Peyer's patch (tissue), 4 donors: ENCODE data around the gene HLTF. TPM values are rescaled to one million over a fixed set of nuclear protein-coding genes. Genes with fewer than 3 reads are reported as not detected.

ENCODE experiments used
- DNase-seq, 3 donors: peaks; one replicate each; pipeline ENCODE4 v3.0.0-alpha.2; 2017 to 2019
- H3K27ac ChIP-seq, 4 donors: fragments of 200-600 bp; sonication (generic); one replicate each; pipeline ENCODE4 v1.5.1; 2016 to 2019
- H3K27me3 ChIP-seq, 2 donors: fragments of 200-600 bp; sonication (generic); one replicate each; pipeline ENCODE4 v1.5.1; 2019
- H3K36me3 ChIP-seq, 3 donors: fragments of 200-600 bp; sonication (generic); one replicate each; pipeline ENCODE4 v1.5.1; 2016 to 2019
- H3K4me1 ChIP-seq, 4 donors: fragments of 200-600 bp; sonication (generic); one replicate each; pipeline ENCODE4 v1.5.1; 2016 to 2019
- H3K4me3 ChIP-seq, 4 donors: fragments of 200-600 bp; sonication (generic); 1 replicate in 3 of 4; 2 replicates in 1 of 4; pipeline ENCODE4 v1.5.1; 2016 to 2019; ENCODE audit warnings: mild to moderate bottlenecking in 1 of 4
- H3K9me3 ChIP-seq, 4 donors: fragments of 200-600 bp; sonication (generic); one replicate each; pipeline ENCODE4 v1.5.1; 2016 to 2019; ENCODE audit warnings: mild to moderate bottlenecking in 1 of 4
- CTCF ChIP-seq, 6 experiments: fragments of 450-650 bp in 4 of 6; fragments of 200-600 bp in 2 of 6; sonication (generic) in 1 of 6; IDR thresholded peaks; one replicate each; pipeline ENCODE4 v1.5.1; 2017 to 2019; ENCODE audit warnings: antibody characterized with exemption in 6 of 6, mild to moderate bottlenecking in 3 of 6, moderate library complexity in 1 of 6
- POLR2A ChIP-seq, 2 donors: fragments of 450-650 bp; IDR thresholded peaks; one replicate each; pipeline ENCODE4 v1.5.1; 2017; ENCODE audit warnings: antibody characterized with exemption in 2 of 2, mild to moderate bottlenecking in 2 of 2, moderate library complexity in 2 of 2
- total RNA-seq, 4 donors: library from RNA; depleted of rRNA; stranded (reverse); fragments of >200 nt; gene quantifications; one replicate each; pipeline ENCODE4 v1.1.0, GENCODE V29; 2016

HLTF gene
- total RNA-seq, 4 donors from 2014 or later: 6.0 to 19.8 (median 12.4) TPM

- Histone ChIP-seq H3K4me1 (peaks cover 0 to 2% (median 0%) of the 10 kb centered on the region in 4 donors), H3K36me3 (peaks cover 0 to 49% (median 0%) of the 10 kb centered on the region in 3 donors), H3K9me3 (no peaks in the 10 kb centered on the region), H3K4me3 (no peak overlapping the region), H3K27ac (no peak overlapping the region), H3K27me3 (no peaks in the 10 kb centered on the region)
- TF ChIP-seq POLR2A (IDR thresholded peaks at IDR 0.05) (no peak), CTCF (IDR thresholded peaks at IDR 0.05) (no peak)
- no peak for DNase-seq
These were observed 80.9 kb downstream of the HLTF start for GRCh38 chr3:149005416-149005815.

GRCh38 chr3:149004622-149005021, 81.7 kb downstream of the HLTF start:
- H3K4me3 ChIP-seq: no peak overlapping the region
- H3K27ac ChIP-seq: no peak overlapping the region
- no peak for TF ChIP-seq CTCF (IDR thresholded peaks at IDR 0.05)
- TF ChIP-seq POLR2A (IDR thresholded peaks at IDR 0.05): no peak
- no peaks in the 10 kb centered on the region for H3K27me3 ChIP-seq
- peaks cover 0 to 49% (median 0%) of the 10 kb centered on the region in 3 donors for H3K36me3 ChIP-seq
- no peaks in the 10 kb centered on the region for H3K9me3 ChIP-seq
- DNase-seq: no peak
- H3K4me1 ChIP-seq: no peaks in the 10 kb centered on the region

GRCh38 chr3:149003653-149004305, 82.6 kb downstream of the HLTF start:
- no peak for TF ChIP-seq CTCF (IDR thresholded peaks at IDR 0.05)
- no peak for TF ChIP-seq POLR2A (IDR thresholded peaks at IDR 0.05)
- DNase-seq: no peak
- no peaks in the 10 kb centered on the region for H3K9me3 ChIP-seq
- H3K27ac ChIP-seq: no peak overlapping the region
- H3K4me1 ChIP-seq: no peaks in the 10 kb centered on the region
- H3K36me3 ChIP-seq: peaks cover 0 to 49% (median 0%) of the 10 kb centered on the region in 3 donors
- no peak overlapping the region for H3K4me3 ChIP-seq
- no peaks in the 10 kb centered on the region for H3K27me3 ChIP-seq

GRCh38 chr3:149001727-149002126, 84.6 kb downstream of the HLTF start:
- Histone ChIP-seq H3K27ac (no peak overlapping the region), H3K4me3 (no peak overlapping the region), H3K36me3 (peaks cover 0 to 51% (median 0%) of the 10 kb centered on the region in 3 donors), H3K9me3 (no peaks in the 10 kb centered on the region), H3K27me3 (no peaks in the 10 kb centered on the region), H3K4me1 (no peaks in the 10 kb centered on the region)
- TF ChIP-seq POLR2A (IDR thresholded peaks at IDR 0.05) (no peak), CTCF (IDR thresholded peaks at IDR 0.05) (no peak)
- DNase-seq: no peak

- DNase-seq: no peak
- Histone ChIP-seq H3K27ac (no peak overlapping the region), H3K4me1 (no peaks in the 10 kb centered on the region), H3K27me3 (no peaks in the 10 kb centered on the region), H3K9me3 (no peaks in the 10 kb centered on the region), H3K36me3 (peaks cover 0 to 57% (median 0%) of the 10 kb centered on the region in 3 donors), H3K4me3 (no peak overlapping the region)
- TF ChIP-seq CTCF (IDR thresholded peaks at IDR 0.05) (no peak), POLR2A (IDR thresholded peaks at IDR 0.05) (no peak)
These were observed 86.1 kb downstream of the HLTF start for GRCh38 chr3:149000206-149000745.
